HEK293 (cell line): ENCODE measurements around the gene C1QTNF1.

Source experiments
- CTCF ChIA-PET: fragments of 350-600 bp; formaldehyde crosslinking; extraction: SDS; loops from one replicate; lab custom pipeline; 2021; ENCODE audit warnings: antibody characterized with exemption; lab: Yijun Ruan, JAX
- POLR2A ChIA-PET: fragments of 300-600 bp; formaldehyde crosslinking; extraction: SDS; loops from one replicate; lab custom pipeline; 2020; ENCODE audit warnings: antibody characterized with exemption, inconsistent platforms; lab: Yijun Ruan, JAX
- H3K27ac ChIP-seq: fragments of 200-500 bp; sonication (Bioruptor generic); 2 replicates; pipeline ENCODE4 v1.5.1; 2014; ENCODE audit warnings: low read depth, low read length, control low read depth, inconsistent platforms; ENCODE audit errors: extremely low read depth
- H3K36me3 ChIP-seq, 2 experiments: fragments of 200-500 bp in 1 of 2; sonication (Bioruptor generic) in 1 of 2; 1 replicate in 1 of 2; 2 replicates in 1 of 2; pipeline ENCODE4 v1.5.1; 2014 to 2017; ENCODE audit warnings: inconsistent platforms in 2 of 2, low read length in 2 of 2; ENCODE audit not compliant: control insufficient read depth in 2 of 2, insufficient read depth in 1 of 2
- H3K4me1 ChIP-seq: fragments of 200-500 bp; sonication (Bioruptor generic); 2 replicates; pipeline ENCODE4 v1.5.1; 2014; ENCODE audit warnings: mild to moderate bottlenecking, low read length, inconsistent platforms; ENCODE audit not compliant: control insufficient read depth, insufficient read depth
- H3K4me3 ChIP-seq: 2 replicates; pipeline ENCODE4 v1.5.1; 2011; ENCODE audit warnings: low read depth, mild to moderate bottlenecking, control low read depth, low read length, moderate library complexity
- H3K9me3 ChIP-seq: fragments of 200-500 bp; sonication (Bioruptor generic); 2 replicates; pipeline ENCODE4 v1.5.1; 2014; ENCODE audit warnings: low read depth, low read length, inconsistent platforms; ENCODE audit not compliant: control insufficient read depth, insufficient read depth
- BCL11B ChIP-seq: fragments of 450-650 bp; formaldehyde crosslinking; IDR thresholded peaks from 2 replicates; pipeline ENCODE4 v1.5.1; 2016; ENCODE audit warnings: low read depth, missing biosample characterization, missing genetic modification characterization
- GFI1B ChIP-seq: fragments of 450-650 bp; formaldehyde crosslinking; IDR thresholded peaks from 2 replicates; pipeline ENCODE4 v1.5.1; 2016; ENCODE audit warnings: missing biosample characterization, missing genetic modification characterization
- HOXD13 ChIP-seq: sonication (generic); formaldehyde crosslinking; IDR thresholded peaks from 2 replicates; pipeline ENCODE4 v1.8.0; 2022; ENCODE audit warnings: missing genetic modification reagents, borderline replicate concordance
- KLF10 ChIP-seq: fragments of 450-650 bp; IDR thresholded peaks from 2 replicates; pipeline ENCODE4 v1.5.1; 2018; ENCODE audit warnings: missing biosample characterization, mild to moderate bottlenecking, missing genetic modification characterization
- KLF16 ChIP-seq: fragments of 450-650 bp; formaldehyde crosslinking; IDR thresholded peaks from 2 replicates; pipeline ENCODE4 v1.5.1; 2017; ENCODE audit warnings: missing biosample characterization, missing genetic modification characterization
- MZF1 ChIP-seq: fragments of 450-650 bp; formaldehyde crosslinking; IDR thresholded peaks from 2 replicates; pipeline ENCODE4 v1.5.1; 2017; ENCODE audit warnings: missing biosample characterization, missing genetic modification characterization, borderline replicate concordance
- PBX3 ChIP-seq: sonication (generic); formaldehyde crosslinking; IDR thresholded peaks from 2 replicates; pipeline ENCODE4 v1.8.1; 2022; ENCODE audit warnings: mild to moderate bottlenecking, moderate library complexity, missing genetic modification reagents
- SCRT1 ChIP-seq: fragments of 450-650 bp; formaldehyde crosslinking; IDR thresholded peaks from 2 replicates; pipeline ENCODE4 v1.5.1; 2016; ENCODE audit warnings: missing biosample characterization, missing genetic modification characterization, borderline replicate concordance
- SP7 ChIP-seq: fragments of 450-650 bp; formaldehyde crosslinking; IDR thresholded peaks from 2 replicates; pipeline ENCODE4 v1.5.1; 2016; ENCODE audit warnings: missing biosample characterization, missing genetic modification characterization
- ZBTB17 ChIP-seq: fragments of 450-650 bp; formaldehyde crosslinking; IDR thresholded peaks from 2 replicates; pipeline ENCODE4 v1.5.1; 2016; ENCODE audit warnings: missing biosample characterization, missing genetic modification characterization
- ZBTB26 ChIP-seq: fragments of 450-650 bp; formaldehyde crosslinking; optimal IDR thresholded peaks from 2 replicates; pipeline ENCODE3; 2016; ENCODE audit warnings: missing biosample characterization, mild to moderate bottlenecking, missing genetic modification characterization
- ZEB2 ChIP-seq: fragments of 450-650 bp; formaldehyde crosslinking; IDR thresholded peaks from 2 replicates; pipeline ENCODE4 v1.5.1; 2016; ENCODE audit warnings: missing biosample characterization, missing genetic modification characterization
- ZFHX2 ChIP-seq: fragments of 450-650 bp; formaldehyde crosslinking; conservative IDR thresholded peaks from 2 replicates; pipeline ENCODE4 v1.5.1; 2016; ENCODE audit warnings: missing biosample characterization, missing genetic modification characterization
- ZNF19 ChIP-seq: fragments of 450-650 bp; formaldehyde crosslinking; IDR thresholded peaks from 2 replicates; pipeline ENCODE4; 2016; ENCODE audit warnings: missing biosample characterization, missing genetic modification characterization, low read depth
- ZNF341 ChIP-seq: fragments of 450-650 bp; formaldehyde crosslinking; IDR thresholded peaks from 2 replicates; pipeline ENCODE4; 2016; ENCODE audit warnings: low read depth, missing biosample characterization, missing genetic modification characterization
- ZNF362 ChIP-seq: fragments of 450-650 bp; formaldehyde crosslinking; IDR thresholded peaks from 2 replicates; pipeline ENCODE4 v1.5.1; 2016; ENCODE audit warnings: missing biosample characterization, missing genetic modification characterization
- ZNF48 ChIP-seq: fragments of 450-650 bp; formaldehyde crosslinking; IDR thresholded peaks from 2 replicates; pipeline ENCODE4 v1.5.1; 2016; ENCODE audit warnings: missing biosample characterization, missing genetic modification characterization
- ZNF488 ChIP-seq: fragments of 450-650 bp; formaldehyde crosslinking; IDR thresholded peaks from 2 replicates; pipeline ENCODE4 v1.5.1; 2016; ENCODE audit warnings: missing biosample characterization, missing genetic modification characterization
- ZNF501 ChIP-seq: fragments of 450-650 bp; formaldehyde crosslinking; IDR thresholded peaks from 2 replicates; pipeline ENCODE4 v1.5.1; 2016; ENCODE audit warnings: missing biosample characterization, missing genetic modification characterization
- ZNF529 ChIP-seq: fragments of 450-650 bp; formaldehyde crosslinking; IDR thresholded peaks from 2 replicates; pipeline ENCODE4 v1.5.1; 2017; ENCODE audit warnings: missing genetic modification characterization, missing biosample characterization; ENCODE audit not compliant: insufficient replicate concordance
- ZNF571 ChIP-seq: fragments of 450-650 bp; formaldehyde crosslinking; IDR thresholded peaks from 2 replicates; pipeline ENCODE4 v1.5.0; 2017; ENCODE audit warnings: missing biosample characterization, missing genetic modification characterization
- ZNF585B ChIP-seq: fragments of 450-650 bp; formaldehyde crosslinking; IDR thresholded peaks from 2 replicates; pipeline ENCODE4 v1.5.1; 2016; ENCODE audit warnings: missing biosample characterization, missing genetic modification characterization
- ZNF596 ChIP-seq: fragments of 450-650 bp; IDR thresholded peaks from 2 replicates; pipeline ENCODE4 v1.5.0; 2018; ENCODE audit warnings: missing biosample characterization, mild to moderate bottlenecking, missing genetic modification characterization, moderate library complexity
- ZNF639 ChIP-seq: fragments of 450-650 bp; formaldehyde crosslinking; IDR thresholded peaks from 2 replicates; pipeline ENCODE4 v1.5.1; 2016; ENCODE audit warnings: missing biosample characterization, missing genetic modification characterization
- ZNF701 ChIP-seq: fragments of 450-650 bp; formaldehyde crosslinking; IDR thresholded peaks from 2 replicates; pipeline ENCODE4 v1.5.1; 2016; ENCODE audit warnings: missing biosample characterization, missing genetic modification characterization
- ZNF76 ChIP-seq: fragments of 450-650 bp; formaldehyde crosslinking; IDR thresholded peaks from 2 replicates; pipeline ENCODE4; 2016; ENCODE audit warnings: low read depth, missing biosample characterization, missing genetic modification characterization, borderline replicate concordance
- ZNF768 ChIP-seq: fragments of 450-650 bp; formaldehyde crosslinking; IDR thresholded peaks from 2 replicates; pipeline ENCODE4 v1.5.1; 2018; ENCODE audit warnings: missing biosample characterization, mild to moderate bottlenecking, missing genetic modification characterization
- ZNF776 ChIP-seq: fragments of 450-650 bp; formaldehyde crosslinking; IDR thresholded peaks from 2 replicates; pipeline ENCODE4 v1.5.0; 2017; ENCODE audit warnings: missing biosample characterization, missing genetic modification characterization, borderline replicate concordance
- ZNF785 ChIP-seq: fragments of 450-650 bp; formaldehyde crosslinking; IDR thresholded peaks from 2 replicates; pipeline ENCODE4 v1.5.1; 2016; ENCODE audit warnings: missing biosample characterization, missing genetic modification characterization
- TF ChIP-seq, protein P1 (sequence below): fragments of 450-650 bp; formaldehyde crosslinking; IDR thresholded peaks from 2 replicates; pipeline ENCODE4 v1.5.1; 2017; ENCODE audit warnings: missing biosample characterization, missing genetic modification characterization

The C1QTNF1 gene, protein sequence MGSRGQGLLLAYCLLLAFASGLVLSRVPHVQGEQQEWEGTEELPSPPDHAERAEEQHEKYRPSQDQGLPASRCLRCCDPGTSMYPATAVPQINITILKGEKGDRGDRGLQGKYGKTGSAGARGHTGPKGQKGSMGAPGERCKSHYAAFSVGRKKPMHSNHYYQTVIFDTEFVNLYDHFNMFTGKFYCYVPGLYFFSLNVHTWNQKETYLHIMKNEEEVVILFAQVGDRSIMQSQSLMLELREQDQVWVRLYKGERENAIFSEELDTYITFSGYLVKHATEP

GRCh38 chr17:79023886-79024771, at the start of gene C1QTNF1:
Gene C1QTNF1, plus strand, starts transcription at chr17:79024169. Its CDS starts 19,800 bp downstream, at chr17:79043969.
- ChIA-PET CTCF (interaction anchor here (0.6 to 11.1 kb wide), 3 partner anchors 15 to 1188 kb away, joined by 3 to 122 read pairs (median 119); no protein-coding TSS in a partner anchor), POLR2A (no interaction called here)
- peak within 1 kb of the TSS; percentile 60; the same call in 1 of the 2 replicates for H3K27ac ChIP-seq
- peaks cover 41% of the 10 kb centered on the region for H3K4me1 ChIP-seq
- H3K4me3 ChIP-seq, result peak within 1 kb of the TSS; percentile 58
- H3K36me3 ChIP-seq, result no peaks in the 10 kb centered on the region
- no peaks in the 10 kb centered on the region for H3K9me3 ChIP-seq
- TF ChIP-seq BCL11B, result no peak
- no peak for TF ChIP-seq ZNF585B (tag by site-specific recombination)
- TF ChIP-seq ZNF776 (tag by site-specific recombination), result no peak
- no peak; the same call in 1 of the 2 replicates for TF ChIP-seq ZNF76 (tag by site-specific recombination)
- TF ChIP-seq KLF10 (tag by site-specific recombination), result no peak
- TF ChIP-seq MZF1 (tag by site-specific recombination), result no peak
- TF ChIP-seq SP7 (tag by site-specific recombination), result 0 out of 2 replicates have a peak, but pooled peaks have one; percentile 50
- TF ChIP-seq ZNF701 (tag by site-specific recombination), result no peak
- TF ChIP-seq ZNF488 (tag by site-specific recombination), result no peak
- TF ChIP-seq PBX3, result peak; percentile 15; the same call in 1 of the 2 replicates
- no peak for TF ChIP-seq HOXD13 (CRISPR knock-in tag)
- no peak for TF ChIP-seq ZNF639 (tag by site-specific recombination)
- TF ChIP-seq, protein P1, sequence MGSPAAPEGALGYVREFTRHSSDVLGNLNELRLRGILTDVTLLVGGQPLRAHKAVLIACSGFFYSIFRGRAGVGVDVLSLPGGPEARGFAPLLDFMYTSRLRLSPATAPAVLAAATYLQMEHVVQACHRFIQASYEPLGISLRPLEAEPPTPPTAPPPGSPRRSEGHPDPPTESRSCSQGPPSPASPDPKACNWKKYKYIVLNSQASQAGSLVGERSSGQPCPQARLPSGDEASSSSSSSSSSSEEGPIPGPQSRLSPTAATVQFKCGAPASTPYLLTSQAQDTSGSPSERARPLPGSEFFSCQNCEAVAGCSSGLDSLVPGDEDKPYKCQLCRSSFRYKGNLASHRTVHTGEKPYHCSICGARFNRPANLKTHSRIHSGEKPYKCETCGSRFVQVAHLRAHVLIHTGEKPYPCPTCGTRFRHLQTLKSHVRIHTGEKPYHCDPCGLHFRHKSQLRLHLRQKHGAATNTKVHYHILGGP (tag by site-specific recombination), result no peak
- TF ChIP-seq ZNF596, result no peak
- no peak for TF ChIP-seq ZNF48 (tag by site-specific recombination)
- peak; percentile 50 for TF ChIP-seq ZBTB26 (tag by site-specific recombination)
- TF ChIP-seq ZBTB17 (tag by site-specific recombination), result no peak
- peak; percentile 23; the same call in 1 of the 2 replicates for TF ChIP-seq ZNF501 (tag by site-specific recombination)
- peak; percentile 57 for TF ChIP-seq ZNF341
- no peak for TF ChIP-seq ZNF529 (tag by site-specific recombination)
- no peak for TF ChIP-seq ZNF768 (tag by site-specific recombination)
- no peak for TF ChIP-seq ZNF571 (tag by site-specific recombination)
- TF ChIP-seq KLF16 (tag by site-specific recombination), result no peak
- peak; percentile 82 for TF ChIP-seq ZFHX2 (tag by site-specific recombination)
- no peak for TF ChIP-seq ZNF362 (tag by site-specific recombination)
- no peak for TF ChIP-seq GFI1B (tag by site-specific recombination)
- TF ChIP-seq ZNF19, result no peak
- 0 out of 2 replicates have a peak, but pooled peaks have one; percentile 65 for TF ChIP-seq ZEB2
- no peak for TF ChIP-seq ZNF785 (tag by site-specific recombination)
- peak; percentile 81; the same call in 1 of the 2 replicates for TF ChIP-seq SCRT1
